Neural crest cell (in vitro differentiated cells): Measurements from ENCODE around the gene CYSRT1. TPM values are rescaled to one million over a fixed set of nuclear protein-coding genes. Genes with fewer than 3 reads are reported as not detected.

ENCODE experiments used
- DNase-seq: peaks from one replicate; pipeline ENCODE4 v3.0.0; 2021; ENCODE audit warnings: low read depth, mixed read lengths, low spot score
- H3K27ac Mint-ChIP-seq: one replicate; pipeline ENCODE4 v1.8.0; 2021; ENCODE audit warnings: mild to moderate bottlenecking, mixed read lengths; ENCODE audit not compliant: unreplicated experiment
- H3K27me3 Mint-ChIP-seq: 2 replicates; pipeline ENCODE4 v1.8.0; 2021; ENCODE audit warnings: low read depth, mild to moderate bottlenecking, mixed read lengths
- H3K36me3 Mint-ChIP-seq: 2 replicates; pipeline ENCODE4 v1.8.0; 2021; ENCODE audit warnings: low read depth, mild to moderate bottlenecking, mixed read lengths
- H3K4me1 Mint-ChIP-seq: 2 replicates; pipeline ENCODE4 v1.8.0; 2021; ENCODE audit warnings: mixed read lengths
- H3K4me3 Mint-ChIP-seq: one replicate; pipeline ENCODE4 v1.8.0; 2021; ENCODE audit warnings: mild to moderate bottlenecking, mixed read lengths
- H3K9me3 Mint-ChIP-seq: 2 replicates; pipeline ENCODE4 v1.8.0; 2021; ENCODE audit warnings: mixed read lengths
- CTCF ChIP-seq: fragments of 200-600 bp; sonication (generic); conservative IDR thresholded peaks from 2 replicates; pipeline ENCODE4 v1.5.0; 2021; ENCODE audit warnings: antibody characterized with exemption, mild to moderate bottlenecking
- total RNA-seq: library from RNA; stranded (reverse); gene quantifications from 2 replicates; pipeline ENCODE4 v1.2.1, GENCODE V29; 2021

Gene CYSRT1
- total RNA-seq, 1 donor from 2014 or later: 1.2 TPM

DNA sequence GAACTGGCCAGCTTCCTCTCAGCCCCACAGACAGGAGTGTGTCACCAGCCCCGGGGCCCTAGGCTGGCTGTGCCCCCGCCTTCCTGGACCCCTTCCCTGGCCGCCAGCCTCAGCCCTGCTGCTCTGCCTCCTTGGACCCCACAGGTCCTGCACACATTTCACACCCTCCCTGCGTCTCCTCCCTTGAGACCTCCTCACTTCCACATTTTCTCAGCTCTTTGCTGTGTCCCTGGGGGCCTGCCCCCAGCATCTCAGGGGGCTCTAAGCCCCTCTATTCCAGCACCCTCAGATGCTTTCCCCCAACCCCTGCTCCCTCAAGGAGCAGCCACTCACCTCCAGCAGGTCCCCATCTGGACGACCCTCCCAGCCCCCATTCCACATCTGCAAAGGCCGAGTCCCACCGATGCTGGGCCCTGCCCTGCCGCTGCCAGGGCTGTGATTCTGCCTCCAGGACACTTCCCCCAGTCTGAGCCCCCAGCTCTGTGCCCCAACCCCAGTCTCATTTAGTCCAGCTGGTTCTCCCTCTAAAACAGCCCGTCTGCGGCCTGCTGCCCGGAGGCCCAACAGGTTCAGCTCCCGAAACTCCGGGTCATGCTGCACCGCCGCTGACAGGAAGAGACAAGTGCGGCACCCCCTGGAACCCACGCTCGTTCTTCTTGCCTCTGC lies 9.9 kb downstream of the CYSRT1 start:
- TF ChIP-seq CTCF: no peak
- no peaks in the 10 kb centered on the region for H3K36me3 Mint-ChIP-seq
- no peaks in the 10 kb centered on the region for H3K9me3 Mint-ChIP-seq
- no peak overlapping the region for H3K27ac Mint-ChIP-seq
- peaks cover 6% of the 10 kb centered on the region for H3K4me1 Mint-ChIP-seq
- DNase-seq: no peak
- no peaks in the 10 kb centered on the region for H3K27me3 Mint-ChIP-seq
- peak overlapping the region; percentile 69 for H3K4me3 Mint-ChIP-seq

DNA sequence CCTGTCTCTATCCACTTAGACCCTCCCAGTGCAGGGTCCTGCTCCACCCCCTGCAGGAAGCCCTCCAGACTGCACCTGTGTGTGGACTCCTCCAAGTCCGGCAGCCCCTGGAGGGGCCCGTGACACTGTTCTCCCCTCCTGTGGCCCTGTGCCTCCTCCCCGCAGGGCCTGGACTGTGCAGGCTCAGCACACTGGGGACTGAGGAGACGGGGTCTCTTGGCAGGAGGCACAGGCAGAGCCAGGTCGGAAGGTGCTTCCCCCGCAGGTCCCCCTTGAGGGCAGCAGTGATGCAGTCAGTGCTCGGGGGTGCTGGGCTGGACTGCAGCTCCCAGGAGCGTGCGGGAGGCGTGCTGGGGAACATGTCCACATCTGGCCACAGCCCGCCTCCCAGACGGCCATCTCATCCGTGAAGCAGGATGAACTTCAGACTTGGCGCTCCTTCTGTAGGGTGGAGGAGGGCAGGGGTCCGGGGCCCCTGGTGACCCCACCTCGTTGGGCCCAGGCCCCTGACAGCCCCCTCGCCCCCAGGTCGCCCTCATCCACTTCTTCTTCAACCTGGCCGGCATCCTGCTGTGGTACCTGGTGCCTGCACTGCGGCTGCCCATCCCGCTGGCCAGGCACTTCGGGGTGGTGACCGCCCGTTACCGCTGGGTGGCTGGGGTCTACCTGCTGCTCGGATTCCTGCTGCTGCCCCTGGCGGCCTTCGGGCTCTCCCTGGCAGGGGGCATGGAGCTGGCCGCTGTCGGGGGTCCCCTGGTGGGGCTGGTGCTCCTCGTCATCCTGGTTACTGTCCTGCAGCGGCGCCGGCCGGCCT lies 10.7 kb downstream of the CYSRT1 start:
- H3K9me3 Mint-ChIP-seq: no peaks in the 10 kb centered on the region

DNA sequence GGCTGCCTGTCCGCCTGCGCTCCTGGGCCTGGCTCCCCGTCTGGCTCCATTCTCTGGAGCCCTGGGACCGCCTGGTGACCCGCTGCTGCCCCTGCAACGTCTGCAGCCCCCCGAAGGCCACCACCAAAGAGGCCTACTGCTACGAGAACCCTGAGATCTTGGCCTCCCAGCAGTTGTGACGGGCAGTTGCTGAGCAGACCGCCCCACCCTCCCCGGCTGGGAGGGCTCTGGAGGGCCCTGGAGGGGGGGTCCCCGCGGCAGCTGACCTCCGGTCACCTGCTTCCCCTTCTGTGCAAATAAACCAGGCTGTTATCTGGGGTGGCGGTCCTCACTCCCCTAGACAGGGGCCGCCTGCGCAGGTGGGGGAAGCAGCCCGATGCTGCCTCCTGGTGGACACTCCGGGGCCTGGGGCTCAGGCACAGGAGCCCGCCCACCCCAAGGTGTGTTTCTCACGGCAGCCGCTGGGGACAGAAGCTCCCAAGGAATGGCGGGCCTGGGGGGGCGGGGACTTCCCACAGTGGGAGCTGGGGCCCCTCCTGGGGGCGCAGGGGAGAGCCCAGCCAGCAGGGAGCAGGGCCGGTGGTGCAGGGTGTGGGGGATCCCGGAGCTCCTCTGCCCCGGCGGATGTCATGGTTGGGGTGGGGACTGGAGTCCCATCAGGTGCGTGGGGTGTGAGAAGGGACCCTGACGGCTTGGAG lies 11.4 kb downstream of the CYSRT1 start:
- Mint-ChIP-seq H3K9me3 (no peaks in the 10 kb centered on the region), H3K36me3 (peaks cover 4% of the 10 kb centered on the region), H3K4me1 (peaks cover 11% of the 10 kb centered on the region), H3K4me3 (no peak overlapping the region), H3K27me3 (peaks cover 4% of the 10 kb centered on the region), H3K27ac (no peak overlapping the region)
- TF ChIP-seq CTCF: peak; percentile 99
- peak; percentile 91 for DNase-seq

More for the DNA sequence above, 10.7 kb downstream of the CYSRT1 start:
- Mint-ChIP-seq H3K4me1 (peaks cover 6% of the 10 kb centered on the region), H3K27me3 (no peaks in the 10 kb centered on the region), H3K36me3 (no peaks in the 10 kb centered on the region), H3K4me3 (peak overlapping the region; percentile 69), H3K27ac (no peak overlapping the region)
- no peak for DNase-seq
- TF ChIP-seq CTCF: no peak

DNA sequence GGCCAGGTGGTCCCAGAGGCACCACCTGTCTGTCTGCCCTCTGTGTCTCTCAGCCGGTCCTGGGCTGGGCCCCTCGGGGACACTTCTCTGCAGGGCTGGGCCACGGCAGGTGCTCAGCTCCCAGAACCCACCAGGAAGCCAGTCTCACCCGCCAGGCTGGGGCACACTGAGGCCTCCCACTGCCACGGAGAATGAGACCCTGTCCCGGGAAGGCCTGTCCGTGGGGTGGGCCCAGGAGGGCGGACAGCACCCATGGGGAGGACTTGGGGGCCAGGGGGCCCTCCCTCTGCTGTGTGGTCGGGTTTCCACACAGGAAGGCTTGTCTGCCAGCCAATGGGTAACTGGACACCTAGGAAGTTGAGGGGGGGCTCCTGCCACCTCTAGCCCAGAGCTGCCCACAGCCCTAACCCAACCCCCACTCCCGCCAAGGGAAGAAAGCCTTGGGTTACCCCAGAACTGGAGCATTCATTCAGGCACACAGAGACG lies 12.0 kb downstream of the CYSRT1 start:
- Mint-ChIP-seq H3K9me3 (no peaks in the 10 kb centered on the region), H3K27ac (no peak overlapping the region), H3K4me1 (peaks cover 11% of the 10 kb centered on the region), H3K4me3 (no peak overlapping the region), H3K27me3 (peaks cover 4% of the 10 kb centered on the region), H3K36me3 (peaks cover 4% of the 10 kb centered on the region)
- DNase-seq: no peak
- no peak for TF ChIP-seq CTCF
